ENCODE data around the gene NOXA1.

Gene NOXA1

DNA sequence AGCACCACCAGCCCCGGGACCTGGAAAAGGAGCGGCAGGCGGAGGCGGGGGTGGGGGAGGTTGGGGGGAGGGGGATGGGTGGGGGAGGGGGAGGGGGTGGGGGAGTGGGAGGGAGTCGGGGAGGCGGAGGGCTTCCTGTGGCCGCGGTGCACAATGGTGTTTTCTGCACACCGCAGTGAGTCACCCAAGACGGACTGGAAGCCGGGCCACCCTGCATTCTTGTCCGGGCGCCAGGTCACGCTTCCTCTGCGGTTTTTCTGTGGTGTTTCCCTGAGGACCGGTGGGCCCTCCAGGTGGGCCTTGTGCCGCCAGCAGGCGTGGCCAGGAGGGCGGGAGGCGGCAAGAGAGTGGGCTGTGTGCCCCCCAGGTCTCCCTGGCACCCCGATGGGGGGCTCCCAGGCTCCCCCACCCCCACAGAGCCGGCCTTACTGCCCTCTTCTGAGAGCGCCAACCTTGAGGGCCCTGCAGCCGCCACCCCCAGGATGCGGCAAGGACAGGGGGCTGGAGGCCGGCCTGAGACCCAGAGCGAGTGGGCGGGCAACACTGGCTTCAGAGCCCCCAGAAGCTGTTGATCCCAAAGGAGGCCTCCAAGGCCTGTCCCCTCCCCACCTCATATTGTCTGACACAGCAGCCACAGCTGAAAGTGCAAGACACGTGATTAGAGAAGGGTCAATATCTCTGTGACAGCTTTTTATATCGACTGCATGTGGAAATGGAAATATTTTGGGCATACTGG lies 11.4 kb upstream of the NOXA1 start:
- DNase-seq (ENCODE audit: insufficient read length, low spot score) (peak; percentile 88), FAIRE-seq (peak; percentile 85)
- TF ChIP-seq PAX5 (IDR thresholded peaks at IDR 0.05; ENCODE audit: insufficient read depth, low read length, severe bottlenecking) (no peak), SPI1 (IDR thresholded peaks at IDR 0.05; ENCODE audit: low read depth, low read length) (no peak), TAF1 (IDR thresholded peaks at IDR 0.05; ENCODE audit: low read depth, low read length) (no peak), POU2F2 (IDR thresholded peaks at IDR 0.05; ENCODE audit: low read depth, low read length) (no peak), POLR2AphosphoS5 (IDR thresholded peaks at IDR 0.05; ENCODE audit: low read depth, low read length) (no peak), POLR2A (IDR thresholded peaks at IDR 0.05; ENCODE audit: low read depth, low read length) (no peak)

DNA sequence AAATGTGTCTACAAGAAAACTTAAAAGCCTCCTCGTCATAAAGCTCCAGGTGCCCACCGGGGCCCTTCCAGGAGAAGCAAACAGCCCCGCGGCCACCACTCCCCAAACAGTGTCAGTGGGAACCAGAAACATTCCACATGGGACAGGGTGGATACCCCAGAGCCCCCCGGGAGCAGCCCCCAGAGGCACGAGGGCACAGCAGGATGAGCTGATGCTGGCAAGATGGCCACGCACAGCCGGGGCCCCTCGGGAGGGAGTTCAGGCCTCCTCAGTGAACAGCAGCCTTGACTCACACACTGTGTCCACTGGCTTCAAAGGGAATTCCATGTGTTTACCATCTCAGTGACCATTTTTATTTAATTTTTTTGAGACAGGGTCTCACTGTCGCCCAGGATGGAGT lies 10.8 kb upstream of the NOXA1 start:
- TF ChIP-seq POLR2A (IDR thresholded peaks at IDR 0.05; ENCODE audit: low read depth, low read length): no peak
- no peak for TF ChIP-seq POLR2AphosphoS5 (IDR thresholded peaks at IDR 0.05; ENCODE audit: low read depth, low read length)
- no peak for TF ChIP-seq TAF1 (IDR thresholded peaks at IDR 0.05; ENCODE audit: low read depth, low read length)
- TF ChIP-seq POU2F2 (IDR thresholded peaks at IDR 0.05; ENCODE audit: low read depth, low read length): no peak
- no peak for DNase-seq (ENCODE audit: insufficient read length, low spot score)
- FAIRE-seq: no peak

DNA sequence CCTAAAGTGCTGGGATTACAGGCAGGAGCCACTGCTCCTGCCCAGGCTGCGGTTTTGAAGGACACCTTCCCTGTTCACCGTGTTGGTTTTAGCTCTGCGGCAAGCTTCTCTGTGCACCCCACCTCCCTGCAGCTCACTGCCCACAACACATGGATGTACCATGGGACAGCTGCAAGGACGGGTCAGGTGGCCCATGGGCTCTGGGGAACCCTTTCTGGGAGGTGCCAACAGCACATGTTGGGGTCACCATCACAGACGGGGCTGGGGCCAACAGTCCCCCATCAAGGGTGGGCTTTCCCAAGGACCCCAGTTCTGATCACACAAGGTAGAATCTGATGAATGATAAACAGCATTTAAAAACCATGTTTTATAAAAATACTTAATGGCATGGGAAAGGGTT lies 7.7 kb upstream of the NOXA1 start:
- FAIRE-seq (no peak), DNase-seq (ENCODE audit: insufficient read length, low spot score) (no peak)
- no peak for TF ChIP-seq SPI1 (IDR thresholded peaks at IDR 0.05; ENCODE audit: low read depth, low read length)
- no peak for TF ChIP-seq TAF1 (IDR thresholded peaks at IDR 0.05; ENCODE audit: low read depth, low read length)
- no peak for TF ChIP-seq PAX5 (IDR thresholded peaks at IDR 0.05; ENCODE audit: insufficient read depth, low read length, severe bottlenecking)
- TF ChIP-seq POLR2A (IDR thresholded peaks at IDR 0.05; ENCODE audit: low read depth, low read length): no peak
- TF ChIP-seq POLR2AphosphoS5 (IDR thresholded peaks at IDR 0.05; ENCODE audit: low read depth, low read length): no peak
- TF ChIP-seq POU2F2 (IDR thresholded peaks at IDR 0.05; ENCODE audit: low read depth, low read length): no peak

DNA sequence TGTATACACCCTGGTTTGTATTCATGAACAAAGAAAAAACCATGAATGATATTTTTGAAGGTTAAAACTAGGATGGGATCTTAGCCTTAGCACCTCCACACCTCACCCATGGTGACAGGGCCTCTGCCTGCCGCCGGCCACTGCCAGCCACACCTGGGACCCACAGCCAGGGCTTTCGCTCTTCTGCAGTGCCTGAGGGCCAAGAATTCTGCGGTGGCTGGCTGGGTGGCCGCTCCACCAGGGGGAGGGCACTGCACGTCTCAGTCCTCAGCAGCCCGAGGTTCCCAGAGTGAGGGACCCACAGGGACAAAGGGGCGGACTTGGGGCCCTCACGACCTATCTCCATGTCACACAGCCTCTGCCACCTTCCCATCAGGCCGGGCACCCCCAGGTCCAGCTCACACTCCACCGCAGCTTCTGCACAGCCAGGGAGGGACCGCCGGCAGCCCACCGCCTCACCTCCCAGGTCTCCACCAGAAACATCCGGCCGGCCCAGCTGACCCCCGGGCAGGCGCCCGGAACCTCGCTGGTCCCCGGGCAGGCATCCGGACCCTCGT lies 7.1 kb upstream of the NOXA1 start:
- DNase-seq (ENCODE audit: insufficient read length, low spot score): no peak
- no peak for TF ChIP-seq POU2F2 (IDR thresholded peaks at IDR 0.05; ENCODE audit: low read depth, low read length)
- no peak for TF ChIP-seq SPI1 (IDR thresholded peaks at IDR 0.05; ENCODE audit: low read depth, low read length)
- TF ChIP-seq PAX5 (IDR thresholded peaks at IDR 0.05; ENCODE audit: insufficient read depth, low read length, severe bottlenecking): no peak
- no peak for TF ChIP-seq POLR2AphosphoS5 (IDR thresholded peaks at IDR 0.05; ENCODE audit: low read depth, low read length)
- TF ChIP-seq TAF1 (IDR thresholded peaks at IDR 0.05; ENCODE audit: low read depth, low read length): no peak
- no peak for TF ChIP-seq POLR2A (IDR thresholded peaks at IDR 0.05; ENCODE audit: low read depth, low read length)
- FAIRE-seq: no peak

DNA sequence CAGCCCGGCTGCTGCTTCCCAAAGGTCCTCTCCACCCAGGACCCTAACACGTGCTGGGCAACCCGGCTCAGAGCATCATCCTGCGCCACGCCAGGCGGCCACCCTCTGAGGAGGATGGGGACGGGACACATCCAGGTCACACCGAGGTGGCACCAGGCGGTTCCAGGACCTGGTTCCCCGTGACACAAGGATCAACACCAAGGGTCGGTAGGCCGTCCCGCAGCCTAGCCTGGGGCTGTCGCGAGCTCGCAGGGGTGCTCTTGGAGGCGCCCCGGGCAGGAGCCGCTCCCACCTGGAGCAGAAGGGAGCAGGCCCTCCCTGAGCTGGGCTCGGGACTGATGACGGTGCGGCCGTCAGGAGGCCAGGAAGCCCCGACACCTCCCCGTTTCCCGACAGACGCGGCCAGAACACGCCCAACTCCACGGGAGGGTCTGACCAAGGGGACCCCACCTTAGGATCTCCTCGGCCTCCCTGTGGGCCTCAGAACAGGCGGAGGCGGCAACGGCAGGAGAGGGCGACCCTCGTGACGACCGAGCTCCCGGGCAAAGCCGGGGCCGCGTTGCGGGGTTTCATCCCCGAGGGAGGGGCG lies 6.5 kb upstream of the NOXA1 start:
- DNase-seq (ENCODE audit: insufficient read length, low spot score) (no peak), FAIRE-seq (no peak)
- TF ChIP-seq SPI1 (IDR thresholded peaks at IDR 0.05; ENCODE audit: low read depth, low read length): no peak

DNA sequence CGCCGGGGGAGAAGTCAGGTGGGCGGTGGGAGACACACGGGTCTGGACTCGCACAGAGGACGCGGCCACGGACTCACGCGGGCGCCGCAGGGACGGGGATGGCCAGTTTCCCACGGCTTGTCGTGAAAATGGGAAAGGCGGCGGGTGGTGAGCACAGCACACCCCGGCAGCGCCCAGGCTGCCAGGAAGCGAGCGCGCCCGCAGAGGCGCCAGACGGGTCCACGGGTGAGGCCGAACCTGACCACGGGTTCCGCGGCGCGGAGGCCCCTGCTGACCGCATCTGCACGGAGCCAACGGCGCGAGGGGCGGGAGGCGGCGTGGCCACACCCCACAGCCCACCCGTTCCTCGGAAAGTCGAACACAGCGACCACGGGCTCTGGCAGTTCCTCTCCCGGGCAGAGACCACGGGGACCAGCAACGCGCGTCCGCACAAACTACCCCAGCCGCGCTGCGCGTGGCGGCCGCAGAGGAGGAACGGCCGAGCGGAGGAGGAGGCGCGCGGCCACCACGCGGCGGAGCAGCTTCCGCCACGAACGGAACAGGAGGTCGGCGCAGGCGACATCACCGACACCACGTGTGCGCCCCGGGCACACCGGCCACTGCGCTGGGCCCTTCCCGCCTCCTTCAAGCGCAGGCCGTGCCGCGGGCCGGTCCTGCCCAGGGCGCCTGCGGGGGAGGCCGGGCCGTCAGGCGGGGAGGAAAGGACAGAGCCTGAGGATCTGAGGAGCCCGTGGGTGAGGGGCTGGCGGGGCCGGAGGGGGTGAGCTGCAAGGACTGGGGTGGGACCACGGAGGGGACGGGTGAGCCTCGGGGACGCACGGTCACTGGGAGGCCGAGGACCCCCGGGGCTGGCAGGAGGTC lies 5.8 kb upstream of the NOXA1 start:
- DNase-seq (ENCODE audit: insufficient read length, low spot score) (no peak), FAIRE-seq (no peak)
- TF ChIP-seq POLR2A (IDR thresholded peaks at IDR 0.05; ENCODE audit: low read depth, low read length): no peak
- TF ChIP-seq POLR2AphosphoS5 (IDR thresholded peaks at IDR 0.05; ENCODE audit: low read depth, low read length): no peak
- no peak for TF ChIP-seq PAX5 (IDR thresholded peaks at IDR 0.05; ENCODE audit: insufficient read depth, low read length, severe bottlenecking)
- TF ChIP-seq SPI1 (IDR thresholded peaks at IDR 0.05; ENCODE audit: low read depth, low read length): no peak
- no peak for TF ChIP-seq TAF1 (IDR thresholded peaks at IDR 0.05; ENCODE audit: low read depth, low read length)
- TF ChIP-seq POU2F2 (IDR thresholded peaks at IDR 0.05; ENCODE audit: low read depth, low read length): no peak

DNA sequence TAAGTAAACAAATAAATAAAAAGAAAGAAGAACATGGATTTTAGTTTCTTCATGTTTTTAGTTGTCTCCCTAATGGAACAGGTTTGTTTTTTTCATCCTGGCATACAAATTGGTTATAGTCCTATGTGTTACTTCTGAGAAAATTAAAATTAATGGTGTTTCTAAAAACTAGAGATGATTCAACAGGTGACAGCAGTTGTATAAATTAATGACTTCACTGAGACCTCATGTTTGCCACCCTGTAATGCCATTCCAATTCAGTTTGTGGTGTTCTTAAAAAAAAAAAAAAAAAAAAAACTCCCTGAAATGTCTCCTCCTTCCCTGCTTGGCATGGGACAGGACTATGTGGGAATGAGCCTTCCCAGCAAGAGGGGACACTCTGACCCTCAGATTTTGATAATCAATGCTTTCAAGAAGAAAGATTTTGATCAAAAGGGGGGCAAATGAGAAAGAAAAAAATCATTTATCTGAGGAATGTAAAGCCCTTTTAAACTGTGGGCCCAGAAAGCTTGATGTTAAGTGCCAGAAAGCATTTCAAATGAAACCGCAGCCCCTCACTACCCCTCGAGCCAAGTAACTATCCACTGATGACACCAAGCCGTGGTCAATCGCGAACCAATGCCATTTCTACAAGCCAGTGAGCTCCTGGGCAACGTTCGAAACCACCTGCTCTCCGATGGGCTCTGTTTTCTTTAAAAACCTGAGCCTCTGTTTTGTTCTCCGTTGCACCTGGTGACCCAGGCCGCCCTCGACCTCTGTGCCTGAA lies 1.2 kb upstream of the NOXA1 start:
- no peak for DNase-seq (ENCODE audit: insufficient read length, low spot score)
- no peak for TF ChIP-seq POU2F2 (IDR thresholded peaks at IDR 0.05; ENCODE audit: low read depth, low read length)
- TF ChIP-seq TAF1 (IDR thresholded peaks at IDR 0.05; ENCODE audit: low read depth, low read length): no peak
- no peak for TF ChIP-seq POLR2AphosphoS5 (IDR thresholded peaks at IDR 0.05; ENCODE audit: low read depth, low read length)
- no peak for TF ChIP-seq SPI1 (IDR thresholded peaks at IDR 0.05; ENCODE audit: low read depth, low read length)
- no peak for TF ChIP-seq PAX5 (IDR thresholded peaks at IDR 0.05; ENCODE audit: insufficient read depth, low read length, severe bottlenecking)
- no peak for TF ChIP-seq POLR2A (IDR thresholded peaks at IDR 0.05; ENCODE audit: low read depth, low read length)
- FAIRE-seq: peak; percentile 51

DNA sequence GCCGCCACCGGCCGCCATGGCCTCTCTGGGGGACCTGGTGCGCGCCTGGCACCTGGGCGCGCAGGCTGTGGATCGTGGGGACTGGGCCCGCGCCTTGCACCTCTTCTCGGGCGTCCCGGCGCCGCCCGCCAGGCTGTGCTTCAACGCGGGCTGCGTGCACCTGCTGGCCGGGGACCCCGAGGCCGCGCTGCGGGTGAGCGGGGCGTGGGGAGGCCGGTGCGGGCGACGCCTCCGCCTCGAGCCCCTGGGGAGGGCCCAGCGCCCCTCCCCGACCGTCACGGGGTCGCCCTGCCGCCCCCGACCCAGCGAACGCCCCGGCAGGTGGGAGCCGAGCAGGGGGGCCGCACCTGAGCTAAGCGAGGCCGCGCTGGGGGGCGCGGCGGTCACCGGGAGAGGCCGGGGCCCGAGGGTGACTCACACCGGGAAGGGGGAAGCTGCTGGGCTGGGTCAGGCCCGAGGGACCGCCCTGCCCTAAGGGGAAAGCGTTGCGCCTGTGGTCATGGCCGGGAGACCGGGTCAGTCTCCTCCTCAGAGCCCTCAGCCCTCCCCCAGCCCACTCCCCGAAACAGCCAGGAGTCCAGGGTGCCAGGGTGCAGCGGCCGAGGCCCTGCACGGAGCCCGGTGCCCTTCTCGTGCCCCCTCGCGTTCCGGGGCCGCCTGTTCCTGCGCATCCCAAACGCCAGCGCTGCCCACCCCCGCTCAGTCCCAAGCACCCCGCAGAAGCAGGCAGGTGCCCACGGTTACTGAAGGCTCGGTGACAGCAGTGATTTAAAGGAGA lies 510 bp downstream of the NOXA1 start:
- TF ChIP-seq POU2F2 (IDR thresholded peaks at IDR 0.05; ENCODE audit: low read depth, low read length): no peak
- TF ChIP-seq POLR2A (IDR thresholded peaks at IDR 0.05; ENCODE audit: low read depth, low read length): no peak
- TF ChIP-seq POLR2AphosphoS5 (IDR thresholded peaks at IDR 0.05; ENCODE audit: low read depth, low read length): no peak
- TF ChIP-seq SPI1 (IDR thresholded peaks at IDR 0.05; ENCODE audit: low read depth, low read length): no peak
- no peak for TF ChIP-seq PAX5 (IDR thresholded peaks at IDR 0.05; ENCODE audit: insufficient read depth, low read length, severe bottlenecking)
- TF ChIP-seq TAF1 (IDR thresholded peaks at IDR 0.05; ENCODE audit: low read depth, low read length): no peak
- DNase-seq (ENCODE audit: insufficient read length, low spot score) (no peak), FAIRE-seq (no peak)

Data from GM12891 (cell line).